Superior temporal gyrus (tissue), 1 donor: ENCODE measurements around the gene SLC9A1.

Source experiments
- DNase-seq: peaks from one replicate; pipeline ENCODE4 v3.0.0-alpha.2; 2016; ENCODE audit errors: extremely low spot score

The SLC9A1 gene

GRCh38 chr1:27150641-27151040 lies 4.3 kb downstream of the SLC9A1 start:
- no peak for DNase-seq

GRCh38 chr1:27150183-27150582 lies 4.7 kb downstream of the SLC9A1 start:
- no peak for DNase-seq

GRCh38 chr1:27149762-27150113 lies 5.2 kb downstream of the SLC9A1 start:
- DNase-seq: no peak

GRCh38 chr1:27149084-27149761 lies 5.7 kb downstream of the SLC9A1 start:
- DNase-seq: no peak

- no peak for DNase-seq
Observed at GRCh38 chr1:27148591-27148990, 6.3 kb downstream of the SLC9A1 start.

GRCh38 chr1:27147842-27148518 lies 6.9 kb downstream of the SLC9A1 start:
- DNase-seq: no peak

GRCh38 chr1:27145934-27146354 lies 9.0 kb downstream of the SLC9A1 start:
- DNase-seq: no peak

GRCh38 chr1:27144920-27145661 lies 9.8 kb downstream of the SLC9A1 start:
- no peak for DNase-seq

- no peak for DNase-seq
Observed at GRCh38 chr1:27144049-27144748, 10.7 kb downstream of the SLC9A1 start.

GRCh38 chr1:27143401-27143800 lies 11.5 kb downstream of the SLC9A1 start:
- DNase-seq: no peak

- no peak for DNase-seq
Observed at GRCh38 chr1:27142464-27142863, 12.5 kb downstream of the SLC9A1 start.

- no peak for DNase-seq
Observed at GRCh38 chr1:27141266-27142003, 13.5 kb downstream of the SLC9A1 start.

GRCh38 chr1:27139980-27140379 lies 14.9 kb downstream of the SLC9A1 start:
- DNase-seq: no peak

GRCh38 chr1:27138927-27139326 lies 16.0 kb downstream of the SLC9A1 start:
- DNase-seq: no peak

GRCh38 chr1:27138368-27138767 lies 16.6 kb downstream of the SLC9A1 start:
- DNase-seq: no peak

GRCh38 chr1:27137544-27138075 lies 17.3 kb downstream of the SLC9A1 start:
- DNase-seq: no peak

- peak; percentile 31 for DNase-seq
Observed at GRCh38 chr1:27136998-27137542, 17.9 kb downstream of the SLC9A1 start.

GRCh38 chr1:27136236-27136551 lies 18.7 kb downstream of the SLC9A1 start:
- no peak for DNase-seq

GRCh38 chr1:27135541-27136235 lies 19.2 kb downstream of the SLC9A1 start:
- peak; percentile 49 for DNase-seq

- no peak for DNase-seq
Observed at GRCh38 chr1:27133991-27134390, 20.9 kb downstream of the SLC9A1 start.

GRCh38 chr1:27133158-27133557 lies 21.8 kb downstream of the SLC9A1 start:
- DNase-seq: no peak
